Left lung (tissue), 10 donors: ENCODE data around the gene KRT71. TPM values are rescaled to one million over a fixed set of nuclear protein-coding genes. Genes with fewer than 3 reads are reported as not detected.

Experiments
- ATAC-seq: fragments of 200-7000 bp; cut with Tn5 transposase; one replicate; pipeline ENCODE4 v1.9.1; 2020; ENCODE audit warnings: moderate library complexity
- DNase-seq, 4 donors: peaks; one replicate each; pipeline ENCODE4 v3.0.0-alpha.2; 2013 to 2020
- H3K27ac ChIP-seq, 2 donors: fragments of 200-600 bp; sonication (generic) in 1 of 2; one replicate each; pipeline versions ENCODE4 v1.5.0 to v1.8.0; 2020 to 2021
- H3K27me3 ChIP-seq, 2 donors: fragments of 200-600 bp; sonication (generic) in 1 of 2; one replicate each; pipeline versions ENCODE4 v1.5.0 to v1.8.0; 2020 to 2021
- H3K36me3 ChIP-seq, 2 donors: fragments of 200-600 bp; sonication (generic) in 1 of 2; one replicate each; pipeline versions ENCODE4 v1.5.0 to v1.8.0; 2020 to 2021
- H3K4me1 ChIP-seq, 2 donors: fragments of 200-600 bp; one replicate each; pipeline ENCODE4 v1.8.0; 2021
- H3K4me3 ChIP-seq, 2 donors: fragments of 200-600 bp; sonication (generic) in 1 of 2; one replicate each; pipeline versions ENCODE4 v1.5.0 to v1.8.0; 2020 to 2021; ENCODE audit warnings: mild to moderate bottlenecking in 1 of 2
- H3K9me3 ChIP-seq, 2 donors: fragments of 200-600 bp; sonication (generic) in 1 of 2; one replicate each; pipeline versions ENCODE4 v1.5.0 to v1.8.0; 2020 to 2021
- CTCF ChIP-seq, 2 donors: fragments of 200-600 bp; sonication (generic) in 1 of 2; IDR thresholded peaks; one replicate each; pipeline versions ENCODE4 v1.5.0 to v1.8.0; 2021; ENCODE audit warnings: antibody characterized with exemption in 2 of 2
- intact Hi-C, 2 donors: fragments of 100-400 bp; cut with DNase I; formaldehyde crosslinking; loops; one replicate each; pipeline versions ENCODE4 v1.11.2 to v1.14.2; 2022
- polyA plus RNA-seq, 6 donors: library from polyadenylated mRNA; unstranded; fragments of 120-200 nt; gene quantifications; one replicate each; pipeline ENCODE4 v1.2.1, GENCODE V29; 2013; ENCODE audit not compliant: insufficient read length in 6 of 6
- total RNA-seq, 2 donors: library from RNA; stranded (reverse); fragmentation: NEBNext Ultra II Directional; extraction: Animal tissue kit (Norgen Biotek cat#: 25700); gene quantifications; one replicate each; pipeline ENCODE4 v1.2.1, GENCODE V29; 2021
- donor health status: DM: no; HTN: yes; CAD: no.
- donor health status: DM: no; HTN: no; CAD: no.

The KRT71 gene
- total and polyA plus RNA-seq, 8 donors: 0.10 to 0.18 (median 0.15) TPM; not detected in 4

GRCh38 chr12:52519826-52520662 lies 32.9 kb downstream of the KRT71 start, which contains the start of gene KRT5:
TSS of gene KRT5 (minus strand) at chr12:52520394. CDS start at chr12:52520296, 98 bp downstream.
- intact Hi-C loops: no loop called here
- no peak within 1 kb of the TSS for H3K4me3 ChIP-seq
- TF ChIP-seq CTCF (IDR thresholded peaks at IDR 0.05): no peak
- H3K27ac ChIP-seq: no peak within 1 kb of the TSS
- H3K9me3 ChIP-seq: no peaks in the 10 kb centered on the region
- peaks cover 0 to 46% of the 10 kb centered on the region in 2 donors for H3K27me3 ChIP-seq
- H3K4me1 ChIP-seq: no peaks in the 10 kb centered on the region
- DNase-seq (no peak), ATAC-seq (no peak)
- H3K36me3 ChIP-seq: no peaks in the 10 kb centered on the region

GRCh38 chr12:52519387-52519703 lies 33.6 kb downstream of the KRT71 start:
- DNase-seq (no peak), ATAC-seq (no peak)
- Histone ChIP-seq H3K4me1 (no peaks in the 10 kb centered on the region), H3K9me3 (no peaks in the 10 kb centered on the region), H3K27me3 (peaks cover 0 to 40% of the 10 kb centered on the region in 2 donors), H3K4me3 (no peak overlapping the region), H3K36me3 (no peaks in the 10 kb centered on the region), H3K27ac (no peak overlapping the region)
- intact Hi-C loops: no loop called here
- no peak for TF ChIP-seq CTCF (IDR thresholded peaks at IDR 0.05)

GRCh38 chr12:52518574-52519386 lies 34.2 kb downstream of the KRT71 start:
- intact Hi-C loops: no loop called here
- TF ChIP-seq CTCF (IDR thresholded peaks at IDR 0.05): no peak

GRCh38 chr12:52517888-52518287 lies 35.1 kb downstream of the KRT71 start:
- intact Hi-C loops: no loop called here
- Histone ChIP-seq H3K9me3 (no peaks in the 10 kb centered on the region), H3K4me3 (no peak overlapping the region), H3K27me3 (peaks cover 0 to 26% of the 10 kb centered on the region in 2 donors), H3K36me3 (no peaks in the 10 kb centered on the region), H3K4me1 (no peaks in the 10 kb centered on the region), H3K27ac (no peak overlapping the region)
- no peak for TF ChIP-seq CTCF (IDR thresholded peaks at IDR 0.05)
- no peak for ATAC-seq
- DNase-seq: no peak

More at GRCh38 chr12:52518574-52519386, 34.2 kb downstream of the KRT71 start:
- Histone ChIP-seq H3K9me3 (no peaks in the 10 kb centered on the region), H3K4me3 (no peak overlapping the region), H3K27ac (no peak overlapping the region), H3K4me1 (no peaks in the 10 kb centered on the region), H3K36me3 (no peaks in the 10 kb centered on the region), H3K27me3 (peaks cover 0 to 35% of the 10 kb centered on the region in 2 donors)
- DNase-seq (no peak), ATAC-seq (no peak)
